ENCODE measurements around the gene MKX. TPM values are rescaled to one million over a fixed set of nuclear protein-coding genes. Genes with fewer than 3 reads are reported as not detected.

Gene MKX
- total RNA-seq, 4 donors from 2014 or later, result 2.3 to 39.5 (median 26.5) TPM

GRCh38 chr10:27759483-27760272, 14.1 kb upstream of the MKX start:
- TF ChIP-seq POLR2A (IDR thresholded peaks at IDR 0.05) (no peak), CTCF (IDR thresholded peaks at IDR 0.05) (peak in 1 of 4 experiments; percentile 5)
- Histone ChIP-seq H3K4me1 (no peaks in the 10 kb centered on the region), H3K27ac (no peak overlapping the region), H3K9me3 (no peaks in the 10 kb centered on the region), H3K4me3 (no peak overlapping the region), H3K27me3 (no peaks in the 10 kb centered on the region), H3K36me3 (no peaks in the 10 kb centered on the region)
- WGBS, 2 donors (ENCODE audit: low coverage in 1 of 2), result 56 to 68% methylated on average over 4 to 5 of the region's 5 CpGs
- ATAC-seq, result no peak

GRCh38 chr10:27752673-27753237, 7.1 kb upstream of the MKX start:
- H3K4me1 ChIP-seq, result no peaks in the 10 kb centered on the region
- H3K36me3 ChIP-seq, result no peaks in the 10 kb centered on the region
- H3K9me3 ChIP-seq, result no peaks in the 10 kb centered on the region
- H3K27me3 ChIP-seq, result no peaks in the 10 kb centered on the region
- no peak for ATAC-seq
- no peak overlapping the region for H3K4me3 ChIP-seq
- TF ChIP-seq POLR2A (IDR thresholded peaks at IDR 0.05) (no peak), CTCF (IDR thresholded peaks at IDR 0.05) (no peak), EP300 (IDR thresholded peaks at IDR 0.05) (no peak), POLR2AphosphoS5 (IDR thresholded peaks at IDR 0.05) (no peak)
- WGBS, 2 donors (ENCODE audit: low coverage in 1 of 2), result 74 to 100% methylated on average over 1 to 3 of the region's 3 CpGs
- H3K27ac ChIP-seq, result no peak overlapping the region

GRCh38 chr10:27748601-27749000, 3.0 kb upstream of the MKX start:
- ATAC-seq, result no peak
- Histone ChIP-seq H3K36me3 (no peaks in the 10 kb centered on the region), H3K4me1 (peaks cover 0 to 38% (median 16%) of the 10 kb centered on the region in 3 donors), H3K9me3 (no peaks in the 10 kb centered on the region), H3K4me3 (no peak overlapping the region), H3K27me3 (peaks cover 38% of the 10 kb centered on the region), H3K27ac (no peak overlapping the region)
- 43 to 50% methylated on average over 4 of the region's 4 CpGs for WGBS, 2 donors (ENCODE audit: low coverage in 1 of 2)
- TF ChIP-seq POLR2AphosphoS5 (IDR thresholded peaks at IDR 0.05) (no peak), EP300 (IDR thresholded peaks at IDR 0.05) (no peak), CTCF (IDR thresholded peaks at IDR 0.05) (no peak), POLR2A (IDR thresholded peaks at IDR 0.05) (no peak)

- no peaks in the 10 kb centered on the region for H3K9me3 ChIP-seq
- peaks cover 47% of the 10 kb centered on the region for H3K27me3 ChIP-seq
- no peak for ATAC-seq
- no peaks in the 10 kb centered on the region for H3K36me3 ChIP-seq
- H3K27ac ChIP-seq, result peak overlapping the region in 1 of 4 donors; percentile 91
- TF ChIP-seq POLR2AphosphoS5 (IDR thresholded peaks at IDR 0.05) (no peak), EP300 (IDR thresholded peaks at IDR 0.05) (no peak)
- 21 to 57% methylated on average over 10 of the region's 10 CpGs for WGBS, 2 donors (ENCODE audit: low coverage in 1 of 2)
- H3K4me1 ChIP-seq, result peaks cover 0 to 53% (median 16%) of the 10 kb centered on the region in 3 donors
- H3K4me3 ChIP-seq, result no peak overlapping the region
Observed at GRCh38 chr10:27747096-27747451, 1.5 kb upstream of the MKX start.

- Histone ChIP-seq H3K36me3 (no peaks in the 10 kb centered on the region), H3K9me3 (no peaks in the 10 kb centered on the region), H3K4me1 (peaks cover 0 to 58% (median 19%) of the 10 kb centered on the region in 3 donors), H3K4me3 (peak overlapping the region; percentile 69 to 70), H3K27ac (peak overlapping the region in 3 of 4 donors; percentile 91 to 98 (median 95)), H3K27me3 (peaks cover 50% of the 10 kb centered on the region)
- ATAC-seq, result no peak
- 16 to 20% methylated on average over 11 to 21 of the region's 25 CpGs for WGBS, 2 donors (ENCODE audit: low coverage in 1 of 2)
- TF ChIP-seq POLR2AphosphoS5 (IDR thresholded peaks at IDR 0.05) (no peak), POLR2A (IDR thresholded peaks at IDR 0.05) (no peak), EP300 (IDR thresholded peaks at IDR 0.05) (no peak), CTCF (IDR thresholded peaks at IDR 0.05) (no peak)
Observed at GRCh38 chr10:27746397-27747095, 927 bp upstream of the MKX start.
